ENCODE measurements around the gene ZNF469. TPM values are rescaled to one million over a fixed set of nuclear protein-coding genes. Genes with fewer than 3 reads are reported as not detected.

Gene ZNF469
- total and polyA plus RNA-seq, 8 donors: 0.14 to 2.0 (median 0.34) TPM

DNA sequence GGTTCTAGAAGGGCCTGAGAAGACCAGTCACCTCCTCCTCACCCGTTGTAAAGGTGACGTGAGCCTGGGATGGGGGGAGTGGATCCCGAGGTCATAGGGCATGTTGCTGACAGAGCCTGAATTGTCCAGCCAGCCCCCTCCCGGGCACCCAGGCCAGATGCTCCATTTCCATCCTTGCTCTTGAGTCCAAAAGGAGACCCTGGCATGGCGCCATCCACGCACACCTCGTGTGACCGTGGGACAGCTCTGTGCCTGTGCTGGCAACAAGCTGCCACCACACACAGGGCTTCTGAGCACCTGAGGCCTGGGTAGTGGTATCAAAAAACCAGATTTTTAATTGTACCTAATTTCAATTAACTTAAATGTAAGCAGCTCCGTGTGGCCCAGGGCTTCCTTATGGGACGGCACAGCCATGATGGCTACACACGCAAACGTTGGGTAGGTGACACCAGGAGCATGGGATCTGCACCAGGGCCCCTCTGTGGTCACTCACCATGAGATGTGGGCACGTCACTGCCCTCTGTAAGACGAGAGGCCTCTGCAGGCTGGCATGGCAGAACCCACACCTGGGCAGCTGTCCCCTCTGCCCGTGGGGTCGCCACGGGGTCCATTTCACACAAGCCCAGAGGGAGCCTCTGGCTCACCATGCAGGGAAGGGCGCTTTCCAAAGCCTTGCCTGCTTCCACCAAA, 37.6 kb upstream of the ZNF469 start:
- Histone ChIP-seq H3K27ac (no peak overlapping the region), H3K27me3 (no peaks in the 10 kb centered on the region), H3K36me3 (no peaks in the 10 kb centered on the region), H3K9me3 (no peaks in the 10 kb centered on the region), H3K4me3 (no peak overlapping the region), H3K4me1 (no peaks in the 10 kb centered on the region)
- WGBS, 2 donors: 60 to 65% methylated on average over 18 of the region's 18 CpGs
- intact Hi-C loops (cut with DNase I): no loop called here
- FAIRE-seq (no peak), ATAC-seq (no peak), DNase-seq (peak in 3 of 6 donors; percentile 27 to 52 (median 50))
- TF ChIP-seq, protein P1, sequence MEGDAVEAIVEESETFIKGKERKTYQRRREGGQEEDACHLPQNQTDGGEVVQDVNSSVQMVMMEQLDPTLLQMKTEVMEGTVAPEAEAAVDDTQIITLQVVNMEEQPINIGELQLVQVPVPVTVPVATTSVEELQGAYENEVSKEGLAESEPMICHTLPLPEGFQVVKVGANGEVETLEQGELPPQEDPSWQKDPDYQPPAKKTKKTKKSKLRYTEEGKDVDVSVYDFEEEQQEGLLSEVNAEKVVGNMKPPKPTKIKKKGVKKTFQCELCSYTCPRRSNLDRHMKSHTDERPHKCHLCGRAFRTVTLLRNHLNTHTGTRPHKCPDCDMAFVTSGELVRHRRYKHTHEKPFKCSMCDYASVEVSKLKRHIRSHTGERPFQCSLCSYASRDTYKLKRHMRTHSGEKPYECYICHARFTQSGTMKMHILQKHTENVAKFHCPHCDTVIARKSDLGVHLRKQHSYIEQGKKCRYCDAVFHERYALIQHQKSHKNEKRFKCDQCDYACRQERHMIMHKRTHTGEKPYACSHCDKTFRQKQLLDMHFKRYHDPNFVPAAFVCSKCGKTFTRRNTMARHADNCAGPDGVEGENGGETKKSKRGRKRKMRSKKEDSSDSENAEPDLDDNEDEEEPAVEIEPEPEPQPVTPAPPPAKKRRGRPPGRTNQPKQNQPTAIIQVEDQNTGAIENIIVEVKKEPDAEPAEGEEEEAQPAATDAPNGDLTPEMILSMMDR (IDR thresholded peaks at IDR 0.05): no peak

DNA sequence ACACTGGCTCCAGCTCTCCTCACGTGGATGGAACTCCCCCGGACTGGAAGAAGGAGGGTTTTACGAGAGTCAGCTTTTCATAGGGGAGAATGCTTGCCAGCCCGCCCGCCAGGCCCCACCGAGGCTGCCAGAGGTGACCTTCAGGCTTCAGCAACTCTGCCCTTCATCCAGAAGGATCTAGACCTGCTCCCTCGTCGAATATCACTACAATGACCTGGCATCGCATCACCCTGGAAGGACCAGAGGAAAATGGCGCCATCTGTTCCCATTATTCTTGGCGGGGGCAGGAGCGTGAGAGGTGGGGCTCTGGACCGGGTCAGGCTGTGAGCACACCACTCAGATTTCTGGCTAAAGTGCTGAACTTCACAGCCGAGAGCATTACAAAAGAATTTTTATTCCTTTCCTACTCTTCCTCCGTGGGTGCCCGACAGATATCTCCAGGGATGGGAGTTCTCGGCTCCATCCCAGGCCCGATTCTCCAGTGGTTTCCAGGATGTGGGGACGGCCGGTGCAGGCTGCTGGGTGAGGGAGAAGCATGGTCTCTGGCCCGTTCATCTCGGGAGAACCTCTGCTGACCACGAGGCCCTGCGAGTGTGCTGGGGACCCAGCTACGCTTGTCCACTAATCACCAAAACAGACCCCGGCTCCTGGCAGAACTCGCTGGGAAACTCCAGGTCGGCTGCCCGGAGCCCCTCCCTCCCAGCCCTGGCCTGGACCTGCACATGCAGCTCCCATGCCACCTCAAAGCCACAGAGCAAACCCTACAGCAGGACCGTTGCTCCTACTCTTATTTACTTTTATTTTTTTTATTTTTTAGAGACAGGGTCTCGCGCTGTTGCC, 36.8 kb upstream of the ZNF469 start:
- TF ChIP-seq, protein P1 (IDR thresholded peaks at IDR 0.05): no peak
- ATAC-seq (no peak), DNase-seq (peak in 3 of 6 donors; percentile 8 to 33 (median 29)), FAIRE-seq (no peak)
- no peak overlapping the region for H3K27ac ChIP-seq
- no peaks in the 10 kb centered on the region for H3K4me1 ChIP-seq
- H3K9me3 ChIP-seq: no peaks in the 10 kb centered on the region
- H3K36me3 ChIP-seq: no peaks in the 10 kb centered on the region
- no peaks in the 10 kb centered on the region for H3K27me3 ChIP-seq
- 70 to 77% methylated on average over 32 of the region's 32 CpGs for WGBS, 2 donors
- intact Hi-C loops (cut with DNase I): no loop called here
- H3K4me3 ChIP-seq: no peak overlapping the region

DNA sequence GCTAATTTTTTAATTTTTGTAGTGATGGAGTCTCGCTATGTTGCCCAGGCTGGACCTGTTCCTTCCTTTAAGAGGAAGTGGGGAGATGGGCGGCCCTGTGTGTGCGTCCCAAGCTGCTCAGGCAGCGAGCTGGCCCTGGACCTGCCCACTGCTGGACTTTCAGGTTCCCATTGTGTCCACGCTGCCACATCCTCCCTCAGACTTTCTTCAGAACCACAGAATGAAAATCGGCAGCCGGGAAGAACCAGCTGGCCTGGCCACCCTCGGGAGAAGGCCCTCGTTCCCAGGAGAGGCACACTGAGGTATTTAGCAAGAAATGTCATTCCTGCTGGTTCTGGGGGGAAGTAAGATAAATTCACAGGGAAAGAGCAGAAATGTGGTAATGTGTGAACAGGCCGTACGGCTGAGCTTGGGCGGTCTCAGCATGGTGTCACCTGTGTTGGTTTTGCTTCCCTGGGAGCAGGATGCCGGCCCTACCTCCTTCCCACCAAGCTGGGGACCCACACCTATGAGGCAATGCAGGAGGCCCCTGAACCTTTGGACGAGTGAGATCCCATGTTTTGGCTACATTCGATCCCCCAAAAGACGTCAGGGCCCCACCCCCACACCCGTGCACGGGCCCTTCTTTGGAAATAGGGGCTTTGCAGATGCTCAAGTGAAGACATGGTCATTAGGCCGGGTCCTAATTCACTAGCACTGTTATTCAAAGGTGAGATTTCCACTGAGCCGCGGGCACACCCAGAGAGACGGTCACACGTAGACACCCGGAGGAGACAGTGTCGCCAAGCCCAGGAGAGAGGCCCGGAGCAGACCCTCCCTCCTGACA, 35.9 kb upstream of the ZNF469 start:
- TF ChIP-seq, protein P1 (IDR thresholded peaks at IDR 0.05): no peak
- WGBS, 2 donors: 75 to 82% methylated on average over 26 of the region's 26 CpGs
- peak in 3 of 6 donors; percentile 0 to 25 (median 22) for DNase-seq
- no peak for FAIRE-seq
- Histone ChIP-seq H3K36me3 (no peaks in the 10 kb centered on the region), H3K27ac (no peak overlapping the region), H3K4me3 (no peak overlapping the region), H3K27me3 (no peaks in the 10 kb centered on the region), H3K9me3 (no peaks in the 10 kb centered on the region), H3K4me1 (no peaks in the 10 kb centered on the region)
- intact Hi-C loops (cut with DNase I): no loop called here
- no peak for ATAC-seq

DNA sequence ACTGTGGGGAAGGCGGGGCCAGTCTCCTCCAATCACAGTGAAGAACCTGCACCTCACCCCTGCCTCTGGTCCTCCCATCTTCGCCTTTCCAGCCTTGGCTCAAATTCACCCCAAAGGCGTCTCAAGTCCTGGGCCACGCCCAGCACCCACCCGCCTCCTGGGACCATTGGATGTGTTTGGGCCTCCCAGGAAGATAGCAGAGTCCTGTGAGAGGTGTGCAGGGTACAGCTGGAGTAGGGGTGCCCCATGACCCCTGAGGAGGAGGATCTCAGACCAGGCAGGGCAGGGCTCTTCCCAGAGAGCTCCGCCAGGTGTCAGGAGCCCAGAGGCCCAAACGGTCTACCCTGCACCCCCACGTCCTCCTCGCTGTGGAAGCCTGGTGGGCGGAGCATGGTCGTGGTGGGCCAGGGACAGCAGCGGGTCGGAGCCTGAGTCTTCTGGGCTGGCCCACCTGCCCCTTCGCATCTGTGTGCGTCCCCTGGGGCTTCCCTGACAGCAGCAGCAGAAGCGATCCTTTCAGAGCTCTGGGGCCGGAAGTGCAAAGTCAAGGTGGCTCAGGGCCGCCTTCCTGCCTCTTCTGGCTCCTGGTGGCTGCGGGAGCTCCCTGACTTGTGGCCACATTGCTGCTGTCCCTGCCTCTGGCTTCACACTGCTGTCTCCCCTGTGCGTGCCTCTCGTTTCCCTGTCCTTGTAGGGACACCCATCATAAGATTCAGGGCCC, 34.9 kb upstream of the ZNF469 start:
- FAIRE-seq (no peak), DNase-seq (peak in 3 of 6 donors; percentile 15 to 48 (median 43)), ATAC-seq (no peak)
- TF ChIP-seq, protein P1 (IDR thresholded peaks at IDR 0.05): no peak
- intact Hi-C loops (cut with DNase I): no loop called here
- Histone ChIP-seq H3K27ac (no peak overlapping the region), H3K27me3 (no peaks in the 10 kb centered on the region), H3K4me1 (no peaks in the 10 kb centered on the region), H3K4me3 (no peak overlapping the region), H3K9me3 (no peaks in the 10 kb centered on the region), H3K36me3 (no peaks in the 10 kb centered on the region)
- WGBS, 2 donors: 76 to 83% methylated on average over 21 of the region's 21 CpGs
